HL-60 (cell line): Measurements from ENCODE around the gene HEATR3.

ENCODE experiments used
- DNase-seq, 2 experiments: peaks; one replicate each; pipeline ENCODE4 v3.0.0-alpha.2; 2010 to 2020; ENCODE audit warnings: low read depth in 1 of 2, low spot score in 1 of 2
- H3K27ac ChIP-seq: fragments of 250-450 bp; sonication (Bioruptor Pico); replicated peaks from 2 replicates; pipeline ENCODE4 v1.5.1; 2020; ENCODE audit warnings: mild to moderate bottlenecking, moderate library complexity
- H3K27me3 ChIP-seq: fragments of 250-450 bp; sonication (Bioruptor Pico); 2 replicates; pipeline ENCODE4 v1.5.1; 2021; ENCODE audit warnings: mild to moderate bottlenecking, moderate library complexity; ENCODE audit not compliant: insufficient read depth, poor library complexity, severe bottlenecking
- H3K4me3 ChIP-seq: replicated peaks from 2 replicates; pipeline ENCODE4 v1.5.1; 2011; ENCODE audit warnings: mild to moderate bottlenecking, control low read depth, low read length; ENCODE audit not compliant: insufficient read depth
- GABPA ChIP-seq: IDR thresholded peaks from 2 replicates; pipeline ENCODE4 v1.6.1; 2012; ENCODE audit warnings: low read depth
- POLR2AphosphoS5 ChIP-seq: IDR thresholded peaks from 2 replicates; pipeline ENCODE4 v1.6.1; 2012; ENCODE audit warnings: low read depth
- SPI1 ChIP-seq: IDR thresholded peaks from 2 replicates; pipeline ENCODE4 v1.6.1; 2012; ENCODE audit warnings: low read depth, mild to moderate bottlenecking, borderline replicate concordance
- TF ChIP-seq, protein P1 (sequence below): IDR thresholded peaks from 2 replicates; pipeline ENCODE4 v1.6.1; 2012; ENCODE audit warnings: low read depth; ENCODE audit not compliant: insufficient replicate concordance
- TF ChIP-seq, protein P2 (sequence below): IDR thresholded peaks from one replicate; pipeline ENCODE4 v1.5.1; 2011; ENCODE audit warnings: low read length, control low read depth, inconsistent platforms; ENCODE audit not compliant: insufficient read depth

The HEATR3 gene

DNA sequence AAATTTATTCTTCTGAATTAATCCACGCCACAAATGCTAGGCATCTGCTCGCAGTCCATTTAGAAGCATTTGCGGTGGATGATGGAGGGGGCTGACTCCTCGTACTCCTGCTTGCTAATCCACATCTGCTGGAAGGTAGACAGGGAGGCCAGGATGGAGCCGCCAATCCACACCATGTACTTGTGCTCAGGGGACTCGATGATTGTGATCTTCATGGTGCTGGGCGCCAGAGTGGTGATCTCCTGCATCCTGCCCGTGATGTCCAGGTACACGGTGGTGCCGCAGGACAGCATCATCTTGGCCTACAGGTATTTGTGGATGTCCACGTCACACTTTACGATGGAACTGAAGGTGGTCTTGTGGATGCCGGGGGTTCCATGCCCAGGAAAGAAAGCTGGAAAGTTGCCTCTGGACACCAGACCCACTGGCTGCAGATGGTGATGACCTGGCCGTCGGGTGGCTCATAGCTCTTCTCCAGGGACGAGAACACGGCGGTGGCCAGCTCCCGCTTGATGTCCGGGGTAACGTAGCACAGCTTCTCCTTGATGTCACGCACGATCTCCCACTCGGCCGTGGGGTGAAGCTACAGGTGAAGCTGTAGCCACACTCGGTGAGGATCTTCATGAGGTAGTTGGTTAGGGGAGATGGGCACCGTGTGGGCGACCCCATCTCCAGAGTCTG, 7.5 kb upstream of the HEATR3 start:
- DNase-seq = no peak
- Histone ChIP-seq H3K4me3 (no peak overlapping the region), H3K27me3 (no peaks in the 10 kb centered on the region), H3K27ac (no peak overlapping the region)
- TF ChIP-seq SPI1 (no peak), GABPA (no peak), POLR2AphosphoS5 (no peak)
- TF ChIP-seq, protein P1, sequence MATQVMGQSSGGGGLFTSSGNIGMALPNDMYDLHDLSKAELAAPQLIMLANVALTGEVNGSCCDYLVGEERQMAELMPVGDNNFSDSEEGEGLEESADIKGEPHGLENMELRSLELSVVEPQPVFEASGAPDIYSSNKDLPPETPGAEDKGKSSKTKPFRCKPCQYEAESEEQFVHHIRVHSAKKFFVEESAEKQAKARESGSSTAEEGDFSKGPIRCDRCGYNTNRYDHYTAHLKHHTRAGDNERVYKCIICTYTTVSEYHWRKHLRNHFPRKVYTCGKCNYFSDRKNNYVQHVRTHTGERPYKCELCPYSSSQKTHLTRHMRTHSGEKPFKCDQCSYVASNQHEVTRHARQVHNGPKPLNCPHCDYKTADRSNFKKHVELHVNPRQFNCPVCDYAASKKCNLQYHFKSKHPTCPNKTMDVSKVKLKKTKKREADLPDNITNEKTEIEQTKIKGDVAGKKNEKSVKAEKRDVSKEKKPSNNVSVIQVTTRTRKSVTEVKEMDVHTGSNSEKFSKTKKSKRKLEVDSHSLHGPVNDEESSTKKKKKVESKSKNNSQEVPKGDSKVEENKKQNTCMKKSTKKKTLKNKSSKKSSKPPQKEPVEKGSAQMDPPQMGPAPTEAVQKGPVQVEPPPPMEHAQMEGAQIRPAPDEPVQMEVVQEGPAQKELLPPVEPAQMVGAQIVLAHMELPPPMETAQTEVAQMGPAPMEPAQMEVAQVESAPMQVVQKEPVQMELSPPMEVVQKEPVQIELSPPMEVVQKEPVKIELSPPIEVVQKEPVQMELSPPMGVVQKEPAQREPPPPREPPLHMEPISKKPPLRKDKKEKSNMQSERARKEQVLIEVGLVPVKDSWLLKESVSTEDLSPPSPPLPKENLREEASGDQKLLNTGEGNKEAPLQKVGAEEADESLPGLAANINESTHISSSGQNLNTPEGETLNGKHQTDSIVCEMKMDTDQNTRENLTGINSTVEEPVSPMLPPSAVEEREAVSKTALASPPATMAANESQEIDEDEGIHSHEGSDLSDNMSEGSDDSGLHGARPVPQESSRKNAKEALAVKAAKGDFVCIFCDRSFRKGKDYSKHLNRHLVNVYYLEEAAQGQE = no peak
- TF ChIP-seq, protein P2, sequence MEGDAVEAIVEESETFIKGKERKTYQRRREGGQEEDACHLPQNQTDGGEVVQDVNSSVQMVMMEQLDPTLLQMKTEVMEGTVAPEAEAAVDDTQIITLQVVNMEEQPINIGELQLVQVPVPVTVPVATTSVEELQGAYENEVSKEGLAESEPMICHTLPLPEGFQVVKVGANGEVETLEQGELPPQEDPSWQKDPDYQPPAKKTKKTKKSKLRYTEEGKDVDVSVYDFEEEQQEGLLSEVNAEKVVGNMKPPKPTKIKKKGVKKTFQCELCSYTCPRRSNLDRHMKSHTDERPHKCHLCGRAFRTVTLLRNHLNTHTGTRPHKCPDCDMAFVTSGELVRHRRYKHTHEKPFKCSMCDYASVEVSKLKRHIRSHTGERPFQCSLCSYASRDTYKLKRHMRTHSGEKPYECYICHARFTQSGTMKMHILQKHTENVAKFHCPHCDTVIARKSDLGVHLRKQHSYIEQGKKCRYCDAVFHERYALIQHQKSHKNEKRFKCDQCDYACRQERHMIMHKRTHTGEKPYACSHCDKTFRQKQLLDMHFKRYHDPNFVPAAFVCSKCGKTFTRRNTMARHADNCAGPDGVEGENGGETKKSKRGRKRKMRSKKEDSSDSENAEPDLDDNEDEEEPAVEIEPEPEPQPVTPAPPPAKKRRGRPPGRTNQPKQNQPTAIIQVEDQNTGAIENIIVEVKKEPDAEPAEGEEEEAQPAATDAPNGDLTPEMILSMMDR = no peak

DNA sequence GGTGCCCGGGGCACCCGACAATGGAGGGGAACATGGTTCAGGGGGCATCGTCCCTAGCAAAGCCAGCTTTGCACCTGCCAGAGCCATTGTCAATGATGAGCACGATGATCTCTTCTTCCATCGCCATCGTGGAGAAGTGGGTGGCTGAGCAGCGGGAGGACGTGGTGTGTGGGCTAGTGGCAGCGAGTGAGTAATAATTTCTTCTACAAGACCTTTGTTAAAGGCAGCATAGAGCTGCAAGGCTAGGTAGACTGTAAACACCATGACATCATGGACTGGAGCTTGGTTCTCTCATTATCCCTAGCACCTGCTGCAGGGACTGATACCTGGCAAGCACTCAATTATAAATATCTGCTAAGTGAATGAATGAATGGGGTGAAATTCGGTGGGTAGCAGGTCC, 6.7 kb upstream of the HEATR3 start:
- TF ChIP-seq POLR2AphosphoS5 (no peak), GABPA (no peak), SPI1 (no peak)
- TF ChIP-seq, protein P2 = no peak
- TF ChIP-seq, protein P1 = no peak
- Histone ChIP-seq H3K27ac (no peak overlapping the region), H3K4me3 (no peak overlapping the region), H3K27me3 (no peaks in the 10 kb centered on the region)
- no peak for DNase-seq

DNA sequence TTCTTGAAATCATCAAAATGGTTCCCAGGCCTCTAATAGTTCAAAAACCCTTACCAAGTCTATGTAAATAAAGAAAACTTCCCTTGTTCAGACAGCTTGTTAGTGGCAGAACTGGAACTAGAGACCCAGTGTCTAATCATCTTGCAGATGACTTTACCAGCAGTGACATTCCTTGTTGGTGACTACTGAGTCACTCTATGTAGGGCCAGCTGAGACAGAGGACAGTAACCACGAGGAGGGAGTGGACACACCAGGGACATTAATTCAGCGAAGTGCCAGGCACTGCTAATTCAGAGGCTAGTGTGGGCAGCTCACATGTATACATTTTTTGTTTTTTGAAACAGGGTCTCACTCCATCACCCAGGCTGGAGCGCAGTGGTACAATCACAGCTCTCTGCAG, 6.1 kb upstream of the HEATR3 start:
- no peaks in the 10 kb centered on the region for H3K27me3 ChIP-seq
- no peak for TF ChIP-seq POLR2AphosphoS5
- H3K27ac ChIP-seq = no peak overlapping the region
- no peak overlapping the region for H3K4me3 ChIP-seq
- DNase-seq = no peak

DNA sequence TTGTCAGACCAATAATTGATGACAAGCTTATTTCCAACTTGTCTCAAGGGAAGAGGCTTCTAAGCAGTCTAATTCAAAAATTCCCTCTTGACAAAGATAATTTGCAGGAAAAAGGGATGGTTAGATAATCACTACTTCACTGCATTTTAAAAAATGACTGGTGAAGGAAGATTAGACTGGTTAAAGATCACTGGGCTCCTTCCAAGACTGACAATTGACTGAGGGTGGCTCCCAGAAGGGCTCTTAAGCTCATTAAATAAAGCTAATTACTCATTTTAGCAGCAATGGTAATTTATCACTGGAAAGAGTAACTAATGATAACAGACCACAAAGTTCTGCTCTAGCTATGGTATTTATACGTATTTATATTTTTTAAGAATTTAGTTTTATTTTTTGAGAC, 4.4 kb upstream of the HEATR3 start:
- DNase-seq = no peak
- Histone ChIP-seq H3K27ac (no peak overlapping the region), H3K4me3 (no peak overlapping the region), H3K27me3 (no peaks in the 10 kb centered on the region)
- no peak for TF ChIP-seq SPI1
- TF ChIP-seq, protein P2 = no peak
- TF ChIP-seq GABPA = no peak
- TF ChIP-seq, protein P1 = no peak
- no peak for TF ChIP-seq POLR2AphosphoS5
